Measurements from ENCODE around the gene PAPOLA. TPM values are rescaled to one million over a fixed set of nuclear protein-coding genes. Genes with fewer than 3 reads are reported as not detected.

The PAPOLA gene
- total RNA-seq, 4 donors from 2014 or later, result 111 to 167 (median 134) TPM

DNA sequence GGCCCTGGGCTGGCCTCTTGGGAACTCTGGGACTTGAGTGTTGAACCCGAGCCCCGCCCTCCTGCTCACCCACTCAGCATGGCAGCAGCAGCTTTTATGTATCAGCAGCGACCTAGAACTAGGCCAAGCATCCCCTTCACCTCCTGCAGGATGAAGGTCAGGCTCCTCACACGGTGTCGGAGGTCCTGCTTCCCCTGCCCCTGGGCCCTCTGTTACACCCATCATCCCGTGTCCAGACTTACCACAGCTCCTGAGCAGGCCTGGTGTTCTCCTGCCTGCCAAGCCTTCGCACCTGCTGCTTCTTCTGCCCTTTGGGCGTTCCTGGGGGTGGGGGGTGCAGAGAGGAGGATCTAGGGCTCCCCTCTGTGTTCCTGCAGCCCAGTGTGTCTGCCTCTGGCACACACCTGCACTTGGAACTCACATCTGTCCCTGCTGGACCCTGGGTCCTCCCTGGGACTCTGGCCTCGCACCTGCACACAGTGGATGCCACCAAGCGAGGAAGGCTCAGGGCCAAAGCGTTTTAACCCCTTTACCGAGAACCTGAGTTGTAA lies 80.3 kb downstream of the PAPOLA start:
- Histone ChIP-seq H3K27ac (no peak overlapping the region), H3K27me3 (peaks cover 21% of the 10 kb centered on the region), H3K36me3 (no peaks in the 10 kb centered on the region), H3K4me3 (no peak overlapping the region), H3K9me3 (no peaks in the 10 kb centered on the region), H3K4me1 (peaks cover 0 to 19% (median 0%) of the 10 kb centered on the region in 3 donors)
- WGBS, 2 donors (ENCODE audit: low coverage in 1 of 2), result 90% methylated on average over 2 of the region's 12 CpGs; no CpG with 5 or more reads in 1 of the 2 donors
- TF ChIP-seq POLR2A (IDR thresholded peaks at IDR 0.05) (no peak), CTCF (IDR thresholded peaks at IDR 0.05) (no peak), POLR2AphosphoS5 (IDR thresholded peaks at IDR 0.05) (no peak), EP300 (IDR thresholded peaks at IDR 0.05) (no peak)
- no peak for ATAC-seq

DNA sequence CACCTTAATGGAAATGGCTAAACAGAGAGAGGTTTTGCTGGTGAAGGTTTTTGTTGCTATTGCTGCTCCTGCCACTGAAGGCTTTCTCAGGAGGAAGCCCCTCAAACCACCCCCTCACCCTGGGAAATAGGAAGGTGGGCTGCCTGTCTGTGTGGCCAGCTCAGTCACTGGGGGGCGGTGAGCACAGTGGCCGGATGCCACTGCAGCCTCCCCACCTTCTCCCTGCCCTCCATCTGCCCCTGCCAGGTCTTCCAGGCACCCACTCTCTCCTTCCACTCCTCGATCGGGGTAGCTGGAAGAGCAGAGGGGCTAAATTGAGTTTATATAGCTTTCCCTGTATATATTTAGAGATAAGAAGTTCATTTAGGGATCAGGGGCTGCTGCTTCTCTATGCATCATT lies 80.8 kb downstream of the PAPOLA start:
- no peak for ATAC-seq
- WGBS, 2 donors (ENCODE audit: low coverage in 1 of 2), result 60% methylated on average over 1 of the region's 4 CpGs; no CpG with 5 or more reads in 1 of the 2 donors
- H3K4me3 ChIP-seq, result no peak overlapping the region
- TF ChIP-seq CTCF (IDR thresholded peaks at IDR 0.05) (no peak), POLR2AphosphoS5 (IDR thresholded peaks at IDR 0.05) (no peak), POLR2A (IDR thresholded peaks at IDR 0.05) (no peak), EP300 (IDR thresholded peaks at IDR 0.05) (no peak)
- no peak overlapping the region for H3K27ac ChIP-seq
- H3K9me3 ChIP-seq, result no peaks in the 10 kb centered on the region
- H3K4me1 ChIP-seq, result peaks cover 0 to 18% (median 0%) of the 10 kb centered on the region in 3 donors
- H3K36me3 ChIP-seq, result no peaks in the 10 kb centered on the region
- peaks cover 26% of the 10 kb centered on the region for H3K27me3 ChIP-seq

GRCh38 chr14:96583569-96584041 lies 81.4 kb downstream of the PAPOLA start:
- peaks cover 0 to 18% (median 0%) of the 10 kb centered on the region in 3 donors for H3K4me1 ChIP-seq
- H3K4me3 ChIP-seq, result no peak overlapping the region
- TF ChIP-seq EP300 (IDR thresholded peaks at IDR 0.05) (no peak), CTCF (IDR thresholded peaks at IDR 0.05) (no peak), POLR2A (IDR thresholded peaks at IDR 0.05) (no peak), POLR2AphosphoS5 (IDR thresholded peaks at IDR 0.05) (no peak)
- H3K27me3 ChIP-seq, result peaks cover 32% of the 10 kb centered on the region
- H3K36me3 ChIP-seq, result no peaks in the 10 kb centered on the region
- H3K27ac ChIP-seq, result no peak overlapping the region
- WGBS, 2 donors (ENCODE audit: low coverage in 1 of 2), result 37 to 80% methylated on average over 2 of the region's 10 CpGs
- H3K9me3 ChIP-seq, result no peaks in the 10 kb centered on the region
- no peak for ATAC-seq

DNA sequence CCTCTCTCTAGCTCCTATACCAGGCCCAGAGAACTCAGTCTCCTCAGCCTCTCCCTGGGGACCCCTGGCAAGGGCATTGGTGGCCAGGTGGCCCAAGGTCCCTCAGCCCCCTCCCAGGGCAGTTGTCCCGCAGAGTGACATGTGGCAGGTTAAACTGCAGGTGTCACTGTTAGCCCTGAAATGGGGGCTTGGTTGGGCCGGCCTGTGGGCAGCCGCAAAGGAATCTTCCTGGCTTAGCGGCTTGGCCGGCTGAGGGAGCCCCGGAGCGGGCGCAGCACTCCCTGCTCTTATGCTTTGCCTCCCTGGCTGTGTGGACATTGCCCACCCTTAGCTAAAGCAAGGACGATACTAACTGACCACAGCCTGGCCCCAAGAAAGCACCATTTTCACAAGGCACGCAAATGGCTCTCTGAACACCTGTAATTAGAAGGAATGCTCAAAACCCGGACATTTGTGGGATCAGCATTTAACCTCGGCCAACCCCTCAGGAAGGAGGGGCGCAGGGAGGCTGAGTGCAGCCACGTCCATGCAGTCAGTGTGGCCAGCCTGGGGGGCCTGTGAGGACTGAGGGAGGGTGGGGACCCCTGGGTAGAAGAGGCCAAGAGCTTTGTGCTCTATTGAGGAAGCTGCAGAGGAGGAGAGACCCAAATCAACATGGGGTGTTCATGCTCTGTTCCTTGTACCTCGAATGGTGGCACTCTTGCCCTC lies 82.2 kb downstream of the PAPOLA start:
- TF ChIP-seq POLR2AphosphoS5 (IDR thresholded peaks at IDR 0.05), result no peak
- TF ChIP-seq CTCF (IDR thresholded peaks at IDR 0.05), result no peak
- TF ChIP-seq POLR2A (IDR thresholded peaks at IDR 0.05), result no peak
- TF ChIP-seq EP300 (IDR thresholded peaks at IDR 0.05), result no peak
- Histone ChIP-seq H3K36me3 (no peaks in the 10 kb centered on the region), H3K27ac (no peak overlapping the region), H3K9me3 (no peaks in the 10 kb centered on the region), H3K4me3 (no peak overlapping the region), H3K4me1 (peaks cover 0 to 18% (median 0%) of the 10 kb centered on the region in 3 donors), H3K27me3 (peaks cover 37% of the 10 kb centered on the region)
- WGBS, 2 donors (ENCODE audit: low coverage in 1 of 2), result 43 to 82% methylated on average over 1 to 2 of the region's 15 CpGs
- no peak for ATAC-seq

All from gastroesophageal sphincter (tissue), 4 donors.